HG02885 (cell line): ENCODE results near the gene LRRC75A.

ENCODE experiments used
- ATAC-seq: cut with Tn5 transposase; IDR thresholded peaks from one replicate; pipeline ENCODE4 v1.9.1; 2021; ENCODE audit warnings: mild to moderate bottlenecking; ENCODE audit not compliant: unreplicated experiment, poor library complexity

The LRRC75A gene

GRCh38 chr17:16437083-16437482 is 54.9 kb downstream of the LRRC75A start:
- ATAC-seq: no peak

DNA sequence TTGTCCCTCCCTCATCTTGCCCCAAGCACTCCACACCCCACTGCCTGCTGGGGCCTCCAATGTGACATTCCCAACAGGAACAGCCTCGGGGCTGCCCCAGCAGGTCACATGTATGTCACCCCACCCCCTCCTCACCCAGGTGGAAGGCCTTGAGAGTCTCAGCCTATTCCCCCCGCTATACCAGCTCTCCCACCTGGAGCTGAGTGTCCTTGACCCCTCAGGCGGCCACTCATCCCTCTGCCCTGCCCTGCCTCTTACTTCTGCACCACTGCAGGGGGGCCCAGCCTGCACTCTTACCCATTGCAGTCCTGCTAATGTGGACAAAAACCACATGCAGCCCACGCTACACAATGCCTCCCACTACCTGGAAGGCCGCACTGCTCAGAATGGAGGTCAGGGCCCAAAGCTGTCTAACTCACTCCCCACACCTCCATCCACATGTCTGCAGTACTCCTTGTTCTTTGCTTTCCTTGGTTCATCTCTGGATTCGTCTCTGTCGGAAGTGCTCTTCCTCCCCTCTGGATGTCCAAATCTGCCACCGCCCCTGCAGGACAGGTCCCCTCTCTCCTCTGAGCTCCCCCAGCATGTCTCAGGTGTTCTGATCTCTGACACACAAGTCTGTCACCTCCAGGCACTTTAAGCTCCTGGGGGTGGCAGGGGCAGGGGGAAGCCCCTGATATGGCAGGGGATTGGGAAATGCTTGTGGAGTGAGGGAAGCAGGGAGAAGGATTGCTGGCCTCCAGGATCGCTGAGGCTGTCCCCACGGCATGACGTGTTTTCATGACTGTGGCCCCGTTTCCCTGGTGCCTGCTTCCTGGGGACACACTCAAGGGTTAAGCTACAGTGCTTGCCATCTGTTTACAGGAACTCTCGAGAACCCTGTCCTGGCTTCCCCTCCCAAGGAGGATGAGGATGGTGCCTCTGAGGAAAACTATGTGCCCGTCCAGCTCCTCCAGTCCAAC is 55.8 kb downstream of the LRRC75A start:
- ATAC-seq: no peak

DNA sequence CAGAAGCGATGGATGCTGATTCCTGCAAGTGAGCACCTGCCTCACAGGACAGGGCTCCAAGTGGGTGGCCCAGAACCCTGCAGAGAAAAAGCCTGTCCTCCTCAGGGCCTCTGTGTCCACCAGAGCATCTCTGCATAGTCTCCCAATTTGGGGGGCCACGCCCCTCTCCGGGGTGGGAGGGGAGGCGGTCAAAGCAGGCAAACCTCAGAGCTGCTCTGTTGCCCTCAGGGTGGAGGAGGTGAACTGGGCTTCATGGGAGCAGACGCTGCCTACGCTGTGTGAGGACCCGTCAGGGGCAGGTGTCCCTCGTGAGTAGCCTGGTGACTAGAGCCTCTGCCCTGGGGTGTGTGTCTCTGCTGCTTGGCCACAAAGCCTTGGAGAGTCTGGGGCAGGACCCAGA is 57.3 kb downstream of the LRRC75A start:
- ATAC-seq: no peak

- no peak for ATAC-seq
Observed at GRCh38 chr17:16433514-16433913, 58.5 kb downstream of the LRRC75A start.

- ATAC-seq: no peak
Observed at GRCh38 chr17:16432017-16432416, 60.0 kb downstream of the LRRC75A start.

- ATAC-seq: no peak
Observed at GRCh38 chr17:16430650-16431049, 61.3 kb downstream of the LRRC75A start.

DNA sequence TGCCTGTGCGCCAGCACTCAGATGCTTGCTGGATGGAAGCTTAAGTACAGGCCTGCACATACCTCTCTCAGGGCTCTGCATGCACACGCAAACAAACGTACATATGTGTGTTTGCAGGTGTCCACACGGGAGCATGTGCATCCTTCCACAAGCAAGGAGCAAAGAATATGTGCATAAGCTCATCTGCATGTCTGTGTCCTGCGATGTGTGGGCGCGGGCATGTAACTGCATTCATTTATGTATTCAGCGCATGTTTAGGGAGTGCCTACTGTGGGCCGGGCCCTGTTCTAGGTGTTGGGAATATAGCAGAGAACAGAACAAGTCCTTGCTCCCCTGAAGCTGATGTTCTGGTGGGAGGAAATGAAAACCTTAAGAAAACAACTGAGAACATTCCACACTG is 62.9 kb downstream of the LRRC75A start:
- no peak for ATAC-seq

GRCh38 chr17:16428098-16428882 is 63.7 kb downstream of the LRRC75A start:
- ATAC-seq: no peak

DNA sequence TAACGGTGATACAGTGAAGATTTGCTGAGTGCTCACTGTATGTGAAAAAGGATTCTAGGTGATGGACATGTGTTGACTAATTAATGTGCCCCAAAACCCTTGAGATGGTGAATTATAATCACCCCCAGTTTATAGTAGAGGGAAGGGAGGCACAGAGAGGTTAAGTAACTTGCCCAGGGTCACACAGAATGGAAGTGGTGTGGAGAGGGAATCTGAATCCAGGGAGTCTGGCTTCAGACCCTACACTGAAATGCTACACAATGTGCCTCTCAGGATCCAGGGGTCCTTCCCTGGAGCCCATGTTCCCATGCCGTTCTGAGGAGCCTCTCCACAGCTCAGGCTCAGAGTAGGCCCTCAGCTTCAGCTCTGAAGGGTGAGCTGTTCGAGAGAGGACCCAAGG is 65.0 kb downstream of the LRRC75A start:
- ATAC-seq: no peak

DNA sequence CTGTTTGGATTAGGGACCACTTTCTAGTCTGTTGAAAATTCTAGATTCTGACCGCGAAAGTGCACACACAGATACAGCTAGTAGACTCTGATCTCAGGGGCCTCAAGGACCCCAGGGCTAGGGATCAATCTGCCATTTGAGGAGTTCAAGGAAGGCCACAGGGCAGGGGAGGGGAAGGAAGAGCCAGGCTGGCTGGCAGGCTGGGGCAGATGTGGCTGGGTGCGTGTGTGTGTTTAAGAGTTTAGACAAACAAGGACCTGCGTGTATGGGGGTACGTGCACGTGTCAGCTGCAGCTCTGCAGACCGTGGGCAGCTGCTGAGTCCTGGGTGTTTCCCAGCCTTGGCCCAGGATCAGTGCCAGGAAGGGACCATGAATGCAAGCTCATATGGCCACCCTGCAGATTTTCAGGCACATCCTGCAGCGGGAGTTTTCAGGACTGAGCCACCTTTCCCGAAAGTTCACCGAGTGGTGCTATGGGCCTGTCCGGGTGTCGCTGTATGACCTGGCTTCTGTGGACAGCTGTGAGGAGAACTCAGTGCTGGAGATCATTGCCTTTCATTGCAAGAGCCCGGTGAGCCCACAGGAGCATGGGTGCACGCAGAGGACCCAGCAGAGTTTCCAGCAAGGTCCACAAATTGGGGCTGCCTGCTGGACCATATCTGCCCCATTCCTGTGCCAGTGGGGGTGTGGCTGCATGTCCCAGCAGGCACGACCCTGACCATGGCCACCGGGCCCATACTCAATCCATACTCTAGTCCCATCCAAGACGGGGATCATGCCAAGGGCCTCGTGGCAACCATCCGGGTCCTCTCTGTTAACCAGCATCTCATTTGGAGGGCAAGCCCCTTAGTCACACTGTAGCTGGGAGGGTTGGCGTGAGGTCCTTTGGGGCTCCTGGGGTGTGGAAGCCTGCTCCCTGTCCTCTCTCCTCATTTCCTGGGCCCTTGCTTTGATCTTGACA is 66.0 kb downstream of the LRRC75A start:
- no peak for ATAC-seq

DNA sequence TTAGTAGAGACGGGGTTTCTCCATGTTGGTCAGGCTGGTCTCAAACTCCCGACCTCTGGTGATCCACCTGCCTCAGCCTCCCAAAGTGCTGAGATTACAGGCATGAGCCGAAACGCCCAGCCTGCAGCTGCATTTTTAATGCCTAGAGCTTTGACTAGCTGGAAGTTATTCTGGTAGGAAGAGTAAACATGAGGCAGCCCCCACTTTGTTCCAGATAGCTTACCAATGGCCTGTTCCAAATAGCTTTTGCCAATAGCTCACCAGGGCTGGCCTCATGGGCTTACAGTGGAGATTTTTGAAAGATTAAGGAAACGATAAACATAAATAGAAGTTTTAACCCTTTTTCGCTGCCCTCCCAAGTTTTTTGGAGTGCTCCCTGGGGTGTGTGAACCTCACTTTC is 66.8 kb downstream of the LRRC75A start:
- no peak for ATAC-seq

DNA sequence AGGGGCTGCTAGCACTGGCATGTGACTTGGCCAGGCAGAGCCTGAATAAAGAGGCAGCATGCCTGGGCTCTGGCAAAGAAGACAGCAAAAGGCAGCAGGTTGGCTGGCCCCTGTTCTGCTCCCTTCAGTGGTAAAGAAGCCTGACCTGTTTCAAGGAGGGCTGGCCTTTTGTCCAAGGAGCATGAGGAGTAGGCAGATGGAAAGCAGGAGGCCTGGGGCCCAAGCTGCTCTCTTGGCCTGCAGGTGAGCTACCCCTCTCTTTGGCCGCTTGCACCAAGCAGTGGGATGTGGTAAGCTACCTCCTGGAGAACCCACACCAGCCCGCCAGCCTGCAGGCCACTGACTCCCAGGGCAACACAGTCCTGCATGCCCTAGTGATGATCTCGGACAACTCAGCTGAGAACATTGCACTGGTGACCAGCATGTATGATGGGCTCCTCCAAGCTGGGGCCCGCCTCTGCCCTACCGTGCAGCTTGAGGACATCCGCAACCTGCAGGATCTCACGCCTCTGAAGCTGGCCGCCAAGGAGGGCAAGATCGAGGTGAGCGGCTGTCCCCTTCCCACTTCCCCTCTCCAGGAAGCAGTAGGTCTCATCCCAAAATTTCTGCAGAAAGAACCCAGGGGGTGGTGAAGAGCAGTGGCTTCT is 68.6 kb downstream of the LRRC75A start:
- no peak for ATAC-seq

DNA sequence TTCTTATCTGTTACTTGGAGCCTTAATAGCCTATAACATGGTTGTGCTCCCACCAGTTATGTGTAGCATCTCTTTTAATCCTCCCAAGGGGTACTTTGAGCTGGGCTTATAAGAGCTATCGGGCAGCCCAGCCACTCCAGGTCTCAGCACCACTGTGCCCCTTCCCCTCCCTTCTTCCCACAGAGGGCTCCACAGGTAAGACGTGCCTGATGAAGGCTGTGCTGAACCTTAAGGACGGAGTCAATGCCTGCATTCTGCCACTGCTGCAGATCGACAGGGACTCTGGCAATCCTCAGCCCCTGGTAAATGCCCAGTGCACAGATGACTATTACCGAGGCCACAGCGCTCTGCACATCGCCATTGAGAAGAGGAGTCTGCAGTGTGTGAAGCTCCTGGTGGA is 69.6 kb downstream of the LRRC75A start:
- no peak for ATAC-seq

GRCh38 chr17:16419929-16420271 is 72.1 kb downstream of the LRRC75A start:
- no peak for ATAC-seq

- peak; percentile 36 for ATAC-seq
Observed at GRCh38 chr17:16419074-16419928, 72.7 kb downstream of the LRRC75A start.

DNA sequence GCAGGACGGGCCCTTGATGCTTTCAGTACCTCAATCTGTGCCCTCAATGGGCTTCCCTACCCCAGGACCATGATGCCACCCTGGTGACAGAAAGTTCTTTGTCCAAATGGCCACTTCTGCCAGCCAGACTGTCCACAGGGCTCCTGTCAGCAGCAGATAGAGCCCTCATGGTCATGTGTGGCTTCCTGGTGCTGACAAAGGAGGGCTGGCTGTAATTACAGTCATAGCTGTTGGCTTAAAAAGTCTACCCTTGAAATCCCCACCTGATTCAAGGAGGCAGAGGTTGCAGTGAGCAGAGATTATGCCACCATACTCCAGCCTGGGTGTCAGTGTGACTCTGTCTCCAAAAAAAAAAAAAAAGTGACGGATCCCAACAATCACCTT is 73.3 kb downstream of the LRRC75A start:
- ATAC-seq: no peak

GRCh38 chr17:16417896-16418684 is 73.9 kb downstream of the LRRC75A start:
- ATAC-seq: no peak

- ATAC-seq: no peak
Observed at GRCh38 chr17:16417399-16417798, 74.6 kb downstream of the LRRC75A start.
